Measurements from ENCODE around the gene MAML3.

The MAML3 gene

DNA sequence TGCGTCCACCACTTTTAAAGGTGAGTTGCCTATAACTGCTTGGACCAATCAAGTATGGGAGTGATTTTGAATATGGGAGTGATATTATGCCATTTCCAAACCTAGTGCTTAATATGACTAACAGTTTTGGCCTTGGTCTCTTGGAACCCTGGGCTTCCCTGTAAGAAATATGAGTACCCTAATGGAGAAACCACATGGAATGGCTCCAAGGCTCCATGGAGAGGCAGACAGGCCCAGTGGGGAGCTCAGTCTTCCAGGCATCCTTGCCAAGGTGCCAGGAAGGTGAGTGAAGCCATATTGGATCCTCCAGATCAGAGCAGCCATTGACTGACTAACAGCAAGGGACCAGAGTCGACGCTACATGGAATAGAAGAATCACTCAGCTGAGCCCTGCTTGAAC lies 53.2 kb downstream of the MAML3 start:
- DNase-seq (no peak), ATAC-seq (no peak)

- ATAC-seq (no peak), DNase-seq (peak; percentile 22)
Observed at GRCh38 chr4:140099983-140100382, 54.0 kb downstream of the MAML3 start.

DNA sequence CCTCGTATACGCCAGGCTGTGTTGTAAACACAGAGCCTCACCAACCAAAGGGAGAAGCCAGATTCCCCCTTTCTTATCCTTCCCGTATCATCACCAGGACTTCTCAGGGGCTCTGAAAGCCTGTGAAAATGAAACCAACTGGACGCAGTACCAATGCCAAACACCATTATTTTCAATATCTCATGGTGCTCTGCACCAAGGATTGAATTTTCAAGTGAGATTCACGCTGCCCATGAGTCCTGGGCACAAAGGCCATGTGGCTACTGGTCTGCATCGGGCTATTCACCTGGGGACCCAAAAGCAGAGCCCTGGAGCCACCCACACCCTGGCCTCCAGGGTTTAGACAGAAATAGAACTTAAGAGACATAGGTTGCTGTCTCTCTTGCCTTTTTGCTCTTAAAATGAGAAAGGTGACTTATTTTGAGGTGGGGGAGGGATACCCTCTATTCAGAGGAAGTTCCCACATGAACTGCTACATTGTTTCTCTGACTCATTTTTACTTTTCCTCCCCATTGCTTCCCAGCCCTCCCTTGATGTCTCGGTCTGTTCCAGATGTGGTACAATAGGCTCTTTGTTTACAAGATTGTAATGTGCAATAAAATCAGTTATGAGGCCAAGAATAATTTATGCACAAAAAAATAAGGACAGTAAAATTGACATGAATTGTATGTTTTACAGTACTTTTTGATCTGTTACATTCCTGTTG lies 55.4 kb downstream of the MAML3 start:
- ATAC-seq (no peak), DNase-seq (no peak)

DNA sequence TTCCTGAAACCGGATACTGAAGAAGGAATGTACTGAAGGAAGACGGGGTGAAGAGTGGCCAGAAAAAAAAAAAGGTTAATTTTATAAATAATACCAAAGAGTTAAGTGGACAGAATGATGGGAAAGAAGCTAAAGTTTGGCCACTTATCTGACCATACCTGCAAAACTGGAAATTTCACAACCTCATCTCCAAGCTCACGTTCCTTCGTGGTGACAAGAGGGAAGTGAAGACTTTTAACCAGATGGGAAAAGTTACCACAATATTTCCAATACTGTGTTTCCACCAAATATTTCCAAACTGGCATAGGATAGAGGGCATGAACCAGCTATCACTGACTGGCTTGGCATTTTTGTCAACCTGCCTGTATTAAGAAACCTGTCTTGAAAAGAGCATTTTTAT lies 56.4 kb downstream of the MAML3 start:
- ATAC-seq (no peak), DNase-seq (no peak)

DNA sequence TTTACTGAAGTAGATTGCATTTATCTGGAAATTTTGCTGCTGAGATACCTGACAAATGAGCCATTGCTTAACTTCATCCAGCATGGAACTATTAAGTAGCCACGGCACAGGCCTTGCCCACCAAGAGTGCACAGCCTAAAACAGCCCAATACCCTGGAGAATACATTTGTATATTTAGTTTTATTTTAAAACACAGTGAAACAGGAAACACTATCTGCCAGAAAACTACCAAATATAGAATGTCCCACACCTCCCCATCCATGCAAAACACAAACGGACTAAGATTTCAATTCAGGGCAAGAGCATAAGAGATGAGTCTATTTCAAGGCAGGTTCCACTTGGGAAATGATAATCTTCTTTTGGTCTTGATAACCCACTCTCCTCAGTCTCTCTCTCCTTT lies 57.1 kb downstream of the MAML3 start:
- DNase-seq (no peak), ATAC-seq (no peak)

DNA sequence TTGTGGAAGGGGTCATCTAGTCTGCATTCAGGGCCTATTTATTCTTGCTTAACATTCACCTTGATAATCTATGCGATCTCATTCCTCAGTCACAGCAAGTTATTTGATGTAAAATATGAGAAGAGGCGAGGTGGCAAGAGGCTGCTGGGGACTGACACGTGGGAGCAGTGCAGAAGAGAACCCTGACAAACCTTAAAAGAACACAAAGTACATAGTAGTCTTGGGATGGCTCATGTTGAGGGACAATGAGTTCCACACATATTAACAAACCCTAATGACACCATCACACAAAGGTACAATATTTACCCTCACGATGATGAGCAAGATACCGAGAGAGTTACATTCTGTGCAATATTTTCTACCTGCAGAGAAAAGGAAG lies 57.5 kb downstream of the MAML3 start:
- DNase-seq (no peak), ATAC-seq (peak; percentile 2)

DNA sequence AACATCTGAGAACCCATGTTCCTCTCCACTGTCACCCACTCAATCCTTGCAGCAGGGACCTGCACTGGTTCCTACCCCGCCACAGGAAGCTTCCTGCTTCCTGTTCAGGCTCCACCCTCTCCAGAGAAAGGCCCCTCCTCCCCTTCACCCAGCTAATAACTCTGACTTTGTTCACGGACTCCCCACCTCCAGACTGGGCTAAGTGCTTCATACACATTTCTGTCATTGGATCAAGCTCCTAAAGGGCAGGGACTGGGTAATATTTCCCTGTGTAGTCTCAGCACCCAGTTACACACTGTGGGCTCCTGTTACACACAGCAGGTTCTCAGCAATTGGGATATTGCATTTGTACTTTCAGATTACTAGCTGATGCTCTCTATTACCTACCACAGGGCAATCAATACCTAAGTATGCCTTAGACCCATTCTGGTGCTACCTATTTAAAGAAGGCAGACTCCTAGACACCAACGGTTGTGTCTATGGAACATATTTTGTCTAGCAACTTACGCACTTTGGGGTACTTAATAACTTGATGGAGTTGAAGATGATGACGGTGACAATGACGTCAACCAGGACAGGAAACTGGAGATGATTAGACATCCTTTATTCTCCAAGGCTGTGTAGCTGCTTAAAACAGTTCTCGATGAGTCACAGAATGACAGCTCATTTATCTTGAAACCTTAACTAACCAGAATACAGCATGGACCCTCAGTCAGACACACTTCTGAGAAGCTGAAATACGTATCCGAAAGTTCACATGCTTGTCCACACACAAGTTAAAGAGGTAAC lies 58.1 kb downstream of the MAML3 start:
- DNase-seq (peak; percentile 73), ATAC-seq (peak; percentile 89)

- peak; percentile 53 for ATAC-seq
- peak; percentile 76 for DNase-seq
Observed at GRCh38 chr4:140094438-140095420, 59.3 kb downstream of the MAML3 start.

GRCh38 chr4:140092094-140092851 lies 61.7 kb downstream of the MAML3 start:
- ATAC-seq (no peak), DNase-seq (peak; percentile 34)

GRCh38 chr4:140091305-140091704 lies 62.7 kb downstream of the MAML3 start:
- ATAC-seq, result no peak
- no peak for DNase-seq

GRCh38 chr4:140090215-140090731 lies 63.7 kb downstream of the MAML3 start:
- no peak for DNase-seq

GRCh38 chr4:140089216-140089615 lies 64.8 kb downstream of the MAML3 start:
- no peak for ATAC-seq
- DNase-seq, result no peak

More at GRCh38 chr4:140090215-140090731, 63.7 kb downstream of the MAML3 start:
- no peak for ATAC-seq

DNA sequence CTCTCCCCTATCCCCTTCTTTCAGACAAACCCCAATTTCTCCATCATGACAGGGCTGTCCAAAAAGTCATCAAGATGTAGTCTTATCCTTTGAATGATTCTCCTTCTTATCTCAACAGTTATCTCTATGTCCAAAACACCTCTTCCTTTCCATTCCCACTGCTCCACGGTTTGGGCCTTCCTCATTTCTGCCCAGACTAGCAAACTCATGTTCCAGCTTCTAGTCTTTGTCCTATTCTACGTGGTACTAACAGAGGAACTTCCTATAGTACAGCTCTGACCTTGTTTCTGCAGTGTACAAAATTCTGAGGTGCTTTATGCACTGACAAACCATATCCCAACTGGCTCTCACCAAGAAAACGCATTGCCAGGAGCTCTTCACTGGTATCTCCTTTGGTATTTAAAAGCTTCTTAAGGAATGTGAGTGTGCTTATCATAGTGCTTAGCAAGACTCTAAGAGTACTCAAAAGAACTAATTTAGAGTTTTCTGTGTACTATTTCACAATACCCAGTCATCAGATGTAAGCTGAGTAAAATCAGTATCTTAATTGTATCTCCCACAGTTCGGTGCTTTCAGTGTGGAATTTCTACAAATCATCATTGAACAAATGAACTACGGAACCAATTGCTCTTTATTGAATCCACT lies 65.5 kb downstream of the MAML3 start:
- DNase-seq, result no peak
- no peak for ATAC-seq

DNA sequence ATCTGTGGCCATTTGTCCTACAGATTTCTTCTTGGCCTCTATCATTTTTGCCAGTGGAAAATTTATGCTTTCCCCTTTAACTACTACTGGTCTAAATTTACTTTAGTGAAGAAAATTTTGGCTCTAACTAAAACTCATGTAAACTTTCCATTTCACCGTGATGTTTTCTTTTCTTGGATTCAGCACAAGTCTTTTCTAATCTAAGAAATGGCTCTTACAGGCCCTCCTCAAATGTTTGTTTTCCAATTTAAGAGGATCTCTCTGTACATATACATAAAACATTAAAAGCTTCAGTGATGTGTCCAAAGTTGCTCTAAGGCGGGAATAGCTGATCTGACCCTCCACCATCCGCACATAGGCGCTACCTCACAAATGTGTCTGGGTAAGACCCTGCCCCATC lies 68.1 kb downstream of the MAML3 start:
- DNase-seq, result no peak
- ATAC-seq, result no peak

DNA sequence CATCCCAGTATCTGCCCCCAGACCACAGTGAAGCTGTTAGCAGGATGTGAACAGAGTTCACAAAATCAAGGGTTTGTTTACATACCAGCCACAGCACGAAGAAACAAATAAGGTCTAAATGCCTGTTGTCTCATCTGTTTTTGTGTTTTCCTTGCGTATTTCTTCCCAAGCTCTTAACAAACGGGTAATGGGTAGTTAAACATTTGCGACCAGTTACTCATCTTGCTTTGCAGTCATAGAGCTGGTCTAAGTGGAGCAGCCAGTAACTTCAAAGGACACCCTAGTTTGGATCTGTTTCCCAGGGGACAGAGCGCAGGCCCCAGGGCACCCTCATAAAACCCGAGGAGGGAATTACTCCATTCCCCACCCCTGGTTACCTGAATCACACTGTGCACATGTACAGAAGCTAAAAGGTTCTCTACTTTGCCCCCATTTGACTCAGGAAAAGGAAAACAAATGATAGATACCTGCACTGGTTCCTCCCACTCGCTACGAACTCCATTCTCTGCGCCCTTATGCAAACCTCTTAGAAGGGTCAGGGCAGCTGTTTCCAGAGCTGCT lies 68.8 kb downstream of the MAML3 start:
- ATAC-seq, result no peak
- DNase-seq, result no peak

GRCh38 chr4:140084385-140084784 lies 69.6 kb downstream of the MAML3 start:
- ATAC-seq, result no peak
- no peak for DNase-seq

DNA sequence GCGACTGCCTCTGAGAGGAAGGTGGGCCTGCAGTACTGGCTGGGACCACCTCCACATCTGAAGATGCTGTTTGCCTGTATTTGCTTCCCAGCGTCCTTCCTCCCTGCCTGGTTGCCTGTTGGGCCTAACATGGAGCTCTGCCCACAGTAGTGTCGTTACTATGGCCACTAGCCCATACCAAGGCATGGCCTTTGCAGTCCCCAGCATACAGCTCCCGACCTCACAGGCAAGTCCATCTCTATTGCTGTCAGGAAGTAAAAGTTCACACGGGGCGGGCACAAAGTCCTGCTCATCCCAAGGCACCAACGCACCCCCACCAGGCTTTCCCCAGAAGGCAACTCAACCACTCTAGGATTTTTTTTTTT lies 71.6 kb downstream of the MAML3 start:
- ATAC-seq (no peak), DNase-seq (no peak)

- no peak for DNase-seq
Observed at GRCh38 chr4:140081641-140082390, 72.2 kb downstream of the MAML3 start.

DNA sequence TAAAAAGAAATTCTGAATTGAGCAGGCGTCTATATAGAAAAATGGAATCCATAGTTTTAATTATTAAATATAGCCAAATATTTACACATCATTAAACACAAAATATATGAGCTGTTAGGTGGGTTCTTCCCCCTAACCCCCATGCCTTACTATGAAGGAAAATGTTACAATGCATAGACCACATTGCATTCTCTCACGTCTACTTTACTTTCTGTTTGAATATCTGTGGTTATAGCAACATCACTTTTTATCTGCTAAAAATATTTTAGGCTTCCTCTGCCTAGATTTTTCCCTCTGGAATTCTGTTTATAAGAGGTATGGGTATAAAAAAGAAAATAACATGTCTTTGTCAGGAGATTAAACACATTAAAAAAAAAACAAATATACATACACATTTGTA lies 73.1 kb downstream of the MAML3 start:
- ATAC-seq, result peak; percentile 74
- no peak for DNase-seq

More at GRCh38 chr4:140081641-140082390, 72.2 kb downstream of the MAML3 start:
- ATAC-seq, result no peak

GRCh38 chr4:140078366-140078765 lies 75.6 kb downstream of the MAML3 start:
- DNase-seq (no peak), ATAC-seq (no peak)

All from stimulated activated naive CD8-positive, alpha-beta T cell treated with anti-CD3 and anti-CD28 coated beads, Interleukin-15, Interleukin-2, amounts not matched to agents 100 U/mL and 50 U/mL, for 24 hours (primary cell).